Panc1 (cell line): Measurements from ENCODE around the gene ZNF804B. TPM values are rescaled to one million over a fixed set of nuclear protein-coding genes. Genes with fewer than 3 reads are reported as not detected.

Source experiments
- ATAC-seq: fragments of 200-7000 bp; cut with Tn5 transposase; 2 replicates; pipeline ENCODE4 v1.9.1; 2020; ENCODE audit warnings: mild to moderate bottlenecking, moderate library complexity
- BruUV-seq: library from RNA; stranded (reverse); fragments of 400-500 nt; replicated peaks from 2 replicates; lab custom pipeline; 2021; lab: Mats Ljungman, UMichigan
- CTCF ChIA-PET: fragments of 300-600 bp; sonication (Branson Sonifier 250); formaldehyde crosslinking; loops from one replicate; lab custom pipeline; 2022; ENCODE audit warnings: antibody characterized with exemption; lab: Charles Lee
- POLR2A ChIA-PET: fragments of 300-600 bp; sonication (Branson Sonifier 250); formaldehyde crosslinking; loops from one replicate; lab custom pipeline; 2022; ENCODE audit warnings: antibody characterized with exemption; lab: Charles Lee
- DNase-seq: peaks from one replicate; pipeline ENCODE4 v3.0.0-alpha.2; 2010; ENCODE audit warnings: low read depth, low spot score
- H3K27ac ChIP-seq: 2 replicates; pipeline ENCODE4 v1.5.1; 2011; ENCODE audit warnings: mild to moderate bottlenecking, low read length, inconsistent platforms
- H3K27me3 ChIP-seq: fragments of 200-500 bp; sonication (Bioruptor generic); 2 replicates; pipeline ENCODE4 v1.6.0; 2014; ENCODE audit warnings: low read length, inconsistent platforms; ENCODE audit not compliant: control insufficient read depth, insufficient read depth
- H3K36me3 ChIP-seq: fragments of 200-500 bp; sonication (Bioruptor generic); 2 replicates; pipeline ENCODE4 v1.5.1; 2014; ENCODE audit warnings: inconsistent platforms, mild to moderate bottlenecking, low read length, moderate library complexity; ENCODE audit not compliant: control insufficient read depth, insufficient read depth
- H3K4me1 ChIP-seq: 2 replicates; pipeline ENCODE4 v1.5.1; 2011; ENCODE audit warnings: inconsistent platforms, mild to moderate bottlenecking, low read length, moderate library complexity; ENCODE audit not compliant: control insufficient read depth, insufficient read depth
- H3K4me3 ChIP-seq, 2 experiments: 2 replicates each; pipeline ENCODE4 v1.5.1; 2011 to 2012; ENCODE audit warnings: low read depth in 2 of 2, low read length in 2 of 2, mild to moderate bottlenecking in 2 of 2, inconsistent platforms in 1 of 2, moderate library complexity in 1 of 2
- H3K9me3 ChIP-seq: fragments of 200-500 bp; sonication (Bioruptor generic); 2 replicates; pipeline ENCODE4 v1.5.1; 2014; ENCODE audit warnings: low read depth, mild to moderate bottlenecking, inconsistent platforms, low read length, moderate library complexity; ENCODE audit not compliant: control insufficient read depth, insufficient read depth
- CTCF ChIP-seq: fragments of 450-650 bp; IDR thresholded peaks from 2 replicates; pipeline ENCODE4 v1.5.1; 2017; ENCODE audit warnings: mild to moderate bottlenecking
- POLR2AphosphoS5 ChIP-seq: IDR thresholded peaks from 2 replicates; pipeline ENCODE4 v1.6.1; 2012; ENCODE audit warnings: mild to moderate bottlenecking, low read depth, low read length, moderate library complexity
- REST ChIP-seq, 2 experiments: IDR thresholded peaks; 2 replicates each; pipeline ENCODE4 v1.6.1; 2011 to 2012; ENCODE audit warnings: low read depth in 2 of 2, control low read depth in 1 of 2, low read length in 1 of 2, mild to moderate bottlenecking in 1 of 2, moderate library complexity in 1 of 2; ENCODE audit not compliant: insufficient read depth in 1 of 2
- SIN3A ChIP-seq: IDR thresholded peaks from 2 replicates; pipeline ENCODE4 v1.6.1; 2012; ENCODE audit warnings: low read depth, mild to moderate bottlenecking, low read length, moderate library complexity, borderline replicate concordance; ENCODE audit not compliant: insufficient read depth
- TCF7L2 ChIP-seq: IDR thresholded peaks from 2 replicates; pipeline ENCODE4 v1.6.1; 2011; ENCODE audit warnings: mild to moderate bottlenecking, low read depth, low read length, inconsistent platforms
- in situ Hi-C: cut with HindIII; loops from 2 replicates; pipeline ENCODE4 v1.10.0; 2016; ENCODE audit warnings: low sequenced_read_pairs, low pct_unique_long_range_greater_than_20kb
- intact Hi-C: fragments of 100-400 bp; cut with micrococcal nuclease; formaldehyde crosslinking; loops from one replicate; pipeline ENCODE4 v1.10.0; 2022; ENCODE audit not compliant: unreplicated experiment
- total RNA-seq: library from RNA; stranded (reverse); gene quantifications from one replicate; pipeline ENCODE4 v1.2.1, GENCODE V29; 2021; ENCODE audit not compliant: unreplicated experiment

ZNF804B gene
- total RNA-seq, 1 experiment from 2014 or later = not detected

- ChIA-PET CTCF (no interaction called here), POLR2A (no interaction called here)
- no peaks in the 10 kb centered on the region for H3K4me1 ChIP-seq
- no peaks in the 10 kb centered on the region for H3K36me3 ChIP-seq
- H3K27me3 ChIP-seq = no peaks in the 10 kb centered on the region
- ATAC-seq = no peak
- no peaks in the 10 kb centered on the region for H3K9me3 ChIP-seq
- no peak overlapping the region for H3K4me3 ChIP-seq
- no TSS peak for BruUV-seq
- TF ChIP-seq POLR2AphosphoS5 = no peak
- no peak for TF ChIP-seq SIN3A
- TF ChIP-seq REST (IDR thresholded peaks at IDR 0.05; ENCODE audit: insufficient read depth in 1 of 2, low read depth in 2 of 2, low read length in 1 of 2) = no peak
- no peak for TF ChIP-seq CTCF
- no peak for TF ChIP-seq TCF7L2
- intact Hi-C loops (no loop called here), in situ Hi-C loops (no loop called here)
- DNase-seq = no peak
- H3K27ac ChIP-seq = no peak overlapping the region
Measured at GRCh38 chr7:89259085-89259484, 499.6 kb downstream of the ZNF804B start.

GRCh38 chr7:89264126-89264525 lies 504.6 kb downstream of the ZNF804B start:
- H3K4me1 ChIP-seq = no peaks in the 10 kb centered on the region
- BruUV-seq = no TSS peak
- H3K36me3 ChIP-seq = no peaks in the 10 kb centered on the region
- no peak for TF ChIP-seq TCF7L2
- no peak for TF ChIP-seq POLR2AphosphoS5
- no peak for TF ChIP-seq REST (IDR thresholded peaks at IDR 0.05; ENCODE audit: insufficient read depth in 1 of 2, low read depth in 2 of 2, low read length in 1 of 2)
- TF ChIP-seq CTCF = no peak
- no peak for TF ChIP-seq SIN3A
- in situ Hi-C loops = no loop called here
- intact Hi-C loops = no loop called here
- no peak for DNase-seq
- POLR2A ChIA-PET = no interaction called here
- no peak overlapping the region for H3K4me3 ChIP-seq
- no peak overlapping the region for H3K27ac ChIP-seq
- no peaks in the 10 kb centered on the region for H3K27me3 ChIP-seq
- CTCF ChIA-PET = no interaction called here
- no peaks in the 10 kb centered on the region for H3K9me3 ChIP-seq
- no peak for ATAC-seq
